Activated CD8-positive, alpha-beta memory T cell treated with anti-CD3 and anti-CD28 coated beads for 1 hour (primary cell): ENCODE results near the gene SMIM44.
"Not testable (repeated sequence)": the region's sequence is repeated elsewhere in the genome, so short reads cannot be mapped to it uniquely, and the experiment has no call there.

ENCODE experiments used
- DNase-seq, 2 donors: peaks; one replicate each; pipeline ENCODE4 v3.0.0-alpha.2; 2020; ENCODE audit warnings: low read depth in 1 of 2; ENCODE audit errors: extremely low read depth in 1 of 2

SMIM44 gene

DNA sequence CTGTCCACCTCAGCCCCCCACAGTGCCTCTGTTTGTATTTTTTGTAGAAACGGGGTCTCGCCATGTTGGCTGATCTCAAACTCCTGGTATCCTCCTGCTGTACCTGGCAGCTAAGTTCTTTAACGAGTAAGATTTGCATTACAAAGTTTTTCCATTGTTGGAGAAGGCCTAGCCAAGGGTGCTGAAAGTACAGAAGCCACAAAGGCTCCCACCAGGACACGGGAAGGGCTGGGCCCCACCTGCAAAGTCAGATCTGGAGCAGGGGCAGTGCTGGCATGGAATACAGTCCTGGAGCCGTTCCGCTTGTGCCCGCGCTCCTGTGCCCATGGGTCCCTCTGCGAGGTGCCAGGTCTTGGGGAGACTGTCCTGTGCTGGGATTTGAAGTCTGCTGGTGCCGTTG is 35.0 kb upstream of the SMIM44 start:
- DNase-seq = no peak

DNA sequence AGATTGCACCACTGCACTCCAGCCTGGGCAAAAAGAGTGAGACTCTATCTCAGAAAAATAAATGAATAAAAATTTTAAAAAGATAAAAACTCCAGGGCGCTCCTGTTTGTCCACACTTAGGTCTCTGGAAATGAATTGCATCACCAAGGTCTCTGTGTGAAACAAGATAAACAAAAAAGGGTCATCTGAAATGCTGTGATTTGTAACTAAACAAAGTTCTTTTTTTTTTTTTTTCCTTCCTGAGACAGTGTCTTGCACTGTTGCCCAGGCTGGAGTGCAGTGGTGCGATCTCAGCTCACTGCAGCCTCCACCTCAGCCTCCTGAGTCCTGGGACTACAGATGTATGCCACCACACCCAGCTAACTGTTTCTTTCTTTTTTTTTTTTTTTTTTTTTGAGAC is 34.4 kb upstream of the SMIM44 start:
- DNase-seq = no peak

DNA sequence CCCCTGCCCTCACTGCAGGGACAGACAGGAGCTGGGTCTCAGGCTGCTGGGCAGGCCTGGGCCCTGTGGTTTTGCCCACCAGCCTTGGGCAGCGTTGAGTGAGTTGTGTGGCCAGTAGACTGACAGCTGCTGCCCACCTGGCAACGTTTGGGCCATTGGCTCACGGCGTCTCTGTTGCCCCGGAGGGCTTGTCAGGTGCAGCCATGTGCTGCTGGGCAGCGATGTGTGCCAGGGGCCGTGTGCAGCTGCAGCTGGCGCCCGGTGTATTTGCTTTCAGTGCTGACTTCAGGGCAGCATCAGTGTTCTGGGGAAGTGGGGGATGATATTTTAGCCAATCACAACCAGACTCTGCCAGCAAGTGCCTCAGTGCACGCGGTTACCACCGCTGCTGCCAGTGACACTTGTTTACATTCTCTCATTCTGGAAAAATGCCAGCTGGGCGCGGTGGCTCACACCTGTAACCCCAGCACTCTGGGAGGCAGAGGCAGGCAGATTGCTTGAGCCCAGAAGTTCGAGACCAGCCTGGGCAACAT is 33.5 kb upstream of the SMIM44 start:
- peak in 1 of 2 donors; percentile 16 for DNase-seq

DNA sequence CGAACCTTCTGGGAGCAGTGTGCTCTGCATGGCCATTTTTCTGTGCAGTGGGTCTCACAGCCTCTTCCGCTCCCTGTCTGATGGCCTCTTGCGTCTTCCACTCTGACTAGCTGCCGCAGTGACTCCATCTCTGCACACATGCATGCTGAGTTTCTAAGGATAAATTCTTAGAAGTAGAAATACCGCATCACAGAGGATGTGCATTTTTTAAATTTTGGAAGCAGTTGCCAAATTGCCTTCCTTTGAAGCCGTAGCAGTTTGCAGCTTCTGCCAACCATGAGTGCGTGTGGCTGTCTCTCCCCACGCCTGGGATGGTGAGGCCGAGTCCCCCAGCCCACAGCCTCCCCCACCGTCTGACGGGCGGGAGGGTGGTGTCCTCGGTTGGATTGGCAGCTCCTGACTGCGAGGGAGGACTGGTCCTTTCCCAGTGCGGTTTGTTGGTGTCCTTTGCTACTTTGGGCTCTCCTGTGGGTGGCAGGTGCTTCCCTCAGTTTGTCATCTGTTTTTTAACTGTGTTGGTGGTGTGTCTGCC is 32.7 kb upstream of the SMIM44 start:
- DNase-seq = no peak

DNA sequence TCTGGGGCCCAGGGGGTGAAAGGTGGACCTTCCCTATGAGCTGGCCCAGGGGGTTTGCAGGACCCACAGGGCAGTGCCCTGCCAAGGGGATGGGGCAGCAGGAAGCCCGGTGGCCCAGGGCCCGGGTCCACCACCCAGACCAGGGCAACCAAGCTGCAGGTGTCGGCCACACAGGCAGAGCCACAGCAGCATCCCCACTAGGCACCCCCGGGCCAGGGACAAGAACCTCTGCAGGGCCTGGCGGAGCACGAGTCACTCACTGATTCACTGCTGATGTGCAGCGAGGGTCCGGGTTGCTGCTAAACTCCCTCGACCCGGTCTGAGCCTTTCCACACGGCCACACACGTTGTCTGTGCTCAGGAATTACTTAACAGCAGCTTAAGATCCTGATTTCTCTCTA is 31.7 kb upstream of the SMIM44 start:
- DNase-seq = no peak

DNA sequence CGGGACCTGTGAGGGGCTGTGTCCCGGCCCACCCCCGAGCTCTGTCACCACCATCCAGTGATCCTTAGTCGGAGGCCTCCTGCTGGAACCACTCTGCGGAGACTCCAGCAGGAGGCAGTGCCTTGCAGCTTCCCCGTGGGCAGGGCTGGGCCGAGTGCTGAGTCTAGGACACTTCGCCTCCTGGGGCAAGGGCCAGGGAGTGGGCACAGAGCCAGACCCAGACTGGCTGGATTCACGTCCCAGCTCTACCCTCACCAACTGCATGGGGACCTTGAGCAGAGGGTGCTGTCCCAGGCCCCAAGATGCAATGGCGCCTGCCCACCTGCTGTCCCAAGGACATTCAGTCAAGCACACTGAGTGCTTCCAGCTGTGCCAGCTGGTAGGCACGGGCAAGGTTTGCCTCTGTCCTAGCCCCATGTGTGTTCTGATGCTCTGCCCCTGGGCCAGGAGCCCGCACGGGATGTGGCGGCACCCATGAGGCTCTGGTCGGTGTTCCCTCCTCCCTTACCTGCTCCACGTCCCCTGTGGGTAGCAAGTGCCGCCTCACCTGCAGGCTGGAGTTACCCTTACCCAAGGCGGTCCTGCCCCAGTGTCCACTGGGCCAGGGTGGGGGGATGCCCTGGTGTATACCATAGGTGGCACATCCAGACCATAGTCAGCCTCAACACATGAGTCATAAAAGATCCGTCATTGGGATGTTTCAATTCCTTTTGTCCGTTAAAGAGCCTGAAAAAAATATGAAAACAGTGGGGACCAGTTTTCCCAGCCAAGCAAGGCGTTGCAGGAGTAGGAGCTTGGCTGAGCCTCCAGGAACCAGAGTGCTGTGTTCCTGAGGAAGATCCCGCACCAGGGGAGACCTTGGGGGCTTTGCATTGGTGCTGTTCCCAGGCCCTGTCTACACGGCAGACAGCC is 30.2 kb upstream of the SMIM44 start:
- DNase-seq = no peak

DNA sequence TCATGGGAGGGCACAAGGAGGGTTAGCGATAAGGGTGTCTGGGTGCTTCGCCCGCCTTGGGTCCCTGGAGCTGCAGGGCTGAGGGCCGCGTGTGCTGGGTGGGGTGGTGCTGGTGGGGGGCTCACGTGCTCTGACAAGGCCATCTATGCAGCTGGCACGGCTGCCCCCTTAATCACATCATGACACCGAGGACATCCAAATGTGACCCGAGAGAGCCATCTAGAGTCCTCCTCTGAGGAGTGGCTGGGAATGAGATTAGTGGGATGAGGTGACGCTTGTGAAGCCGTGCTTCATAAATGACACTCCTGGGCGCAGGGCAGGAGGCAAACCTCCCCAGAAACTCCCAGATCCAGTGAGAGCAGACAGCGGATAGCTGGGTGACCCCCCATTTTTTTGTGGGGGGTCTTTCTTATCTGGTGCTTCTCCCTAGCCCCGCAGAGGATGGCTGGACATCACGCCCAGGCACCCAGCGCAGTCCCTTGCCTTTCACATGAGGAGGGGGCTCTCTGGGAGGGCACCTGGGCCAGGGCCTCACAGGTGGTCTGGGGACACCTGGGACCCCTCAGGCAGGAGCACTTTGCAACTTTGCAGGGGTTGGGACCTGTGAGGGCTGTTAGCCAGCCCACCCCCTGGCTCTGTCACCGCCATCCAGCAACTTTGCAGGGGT is 29.5 kb upstream of the SMIM44 start:
- DNase-seq = no peak

DNA sequence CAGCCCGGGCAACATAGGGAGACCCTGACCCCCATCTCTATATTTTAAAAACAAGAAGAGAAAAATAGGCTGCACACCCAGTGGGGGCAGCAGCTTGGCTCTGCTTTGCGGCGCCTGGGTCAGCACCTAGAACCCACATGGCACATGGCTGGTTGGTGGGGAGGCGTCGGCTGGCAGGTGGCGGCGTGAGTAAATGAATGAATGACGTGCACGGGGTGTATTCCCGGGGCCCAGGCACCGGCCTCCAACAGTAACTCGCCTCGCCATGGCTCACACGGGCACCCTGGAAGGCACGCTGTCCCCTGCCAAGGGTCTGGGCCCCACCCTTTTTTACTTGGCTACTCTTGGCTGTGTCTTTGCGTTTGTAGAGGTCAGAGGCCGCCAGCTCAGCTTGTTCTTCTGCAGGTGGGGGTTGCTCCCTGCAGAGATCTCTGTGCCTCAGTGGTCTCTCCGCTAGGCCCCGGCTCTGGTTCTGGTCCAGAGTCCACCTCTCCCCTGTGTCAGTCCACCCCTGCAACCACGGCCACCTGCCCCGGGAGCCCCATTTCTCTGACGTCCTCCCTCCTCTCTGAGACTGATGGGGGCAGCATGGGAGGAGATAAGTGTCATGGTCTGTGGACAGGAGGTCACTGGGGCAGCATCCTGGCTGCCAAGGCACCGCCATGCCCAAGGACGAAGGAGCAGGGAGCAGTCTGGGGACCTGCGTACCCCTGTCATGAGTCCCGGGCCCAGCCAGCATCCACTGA is 28.4 kb upstream of the SMIM44 start:
- no peak for DNase-seq

DNA sequence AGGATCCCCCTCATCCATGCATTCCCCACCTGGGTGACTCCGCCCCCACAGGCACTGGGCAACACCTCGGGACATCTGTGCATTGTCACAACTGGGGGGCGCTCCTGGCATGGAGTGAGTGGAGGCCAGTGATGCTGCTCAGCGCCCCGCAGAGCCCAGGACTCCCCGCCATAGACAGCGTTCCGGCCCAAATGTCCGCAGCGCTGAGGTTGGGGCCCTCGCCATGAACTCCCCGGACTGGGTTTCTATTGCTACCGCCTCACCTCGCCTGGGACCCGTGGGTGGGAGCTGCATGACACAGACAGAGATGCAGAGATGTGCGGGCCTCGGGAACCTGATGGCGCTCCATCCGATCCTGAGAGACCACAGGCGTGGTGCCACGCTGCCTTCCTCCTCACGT is 27.5 kb upstream of the SMIM44 start:
- DNase-seq = no peak

DNA sequence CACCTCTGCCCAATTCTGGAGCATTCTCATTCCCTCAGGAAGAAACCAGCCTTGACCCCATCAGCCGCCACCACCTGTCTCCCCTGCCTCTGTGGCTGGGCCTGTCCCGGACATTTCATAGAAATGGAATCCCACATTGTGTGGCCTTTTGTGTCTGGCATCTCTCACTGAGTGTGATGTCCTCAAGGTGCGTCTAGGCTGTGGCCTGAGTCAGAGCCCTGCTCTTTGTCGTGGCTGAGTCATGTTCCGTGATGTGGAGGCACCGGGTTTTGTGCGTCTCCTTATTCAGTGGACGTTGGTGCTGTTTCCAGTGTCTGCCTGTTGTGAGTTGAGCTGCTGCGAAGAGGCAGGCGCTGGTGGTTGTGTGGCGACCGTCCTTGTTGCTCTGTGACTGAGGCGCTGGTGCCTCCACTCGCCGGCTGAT is 26.3 kb upstream of the SMIM44 start:
- DNase-seq = no peak

DNA sequence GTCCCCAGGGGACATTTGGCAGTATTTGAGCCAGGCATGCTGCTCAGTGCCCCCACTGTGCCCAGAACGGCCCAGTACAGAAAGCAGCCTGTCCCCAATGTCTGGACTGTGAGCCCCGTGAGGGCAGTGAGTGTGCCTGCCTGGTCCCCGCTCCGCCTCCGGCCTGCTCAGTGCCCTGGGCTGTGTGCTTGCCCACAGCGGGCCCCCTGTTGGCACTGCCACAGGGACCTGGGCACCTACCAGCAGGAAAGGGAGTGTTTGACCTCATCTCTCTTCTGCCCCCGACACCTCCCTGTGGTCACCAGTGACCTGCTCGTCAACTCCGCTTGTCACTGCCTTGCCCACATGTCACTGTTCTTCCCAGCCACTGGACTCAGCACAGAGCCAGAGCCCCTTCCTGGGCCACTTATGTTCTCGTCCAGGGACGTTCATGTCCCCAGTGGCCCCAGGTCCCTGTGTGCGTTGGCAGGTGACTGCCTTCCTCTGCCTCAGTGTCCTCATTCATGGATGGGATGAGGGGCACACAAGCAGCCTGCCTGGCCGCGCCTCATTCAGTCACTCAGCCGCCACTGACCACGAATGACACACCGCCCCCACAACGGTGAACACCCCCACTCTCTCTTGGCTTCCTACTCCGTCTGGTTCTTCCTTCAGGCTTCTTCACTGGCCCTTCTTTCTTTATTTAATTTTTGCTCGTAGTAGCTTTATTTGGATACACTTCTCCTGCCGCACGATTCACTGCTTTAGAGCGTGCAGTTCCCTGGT is 25.7 kb upstream of the SMIM44 start:
- no peak for DNase-seq

DNA sequence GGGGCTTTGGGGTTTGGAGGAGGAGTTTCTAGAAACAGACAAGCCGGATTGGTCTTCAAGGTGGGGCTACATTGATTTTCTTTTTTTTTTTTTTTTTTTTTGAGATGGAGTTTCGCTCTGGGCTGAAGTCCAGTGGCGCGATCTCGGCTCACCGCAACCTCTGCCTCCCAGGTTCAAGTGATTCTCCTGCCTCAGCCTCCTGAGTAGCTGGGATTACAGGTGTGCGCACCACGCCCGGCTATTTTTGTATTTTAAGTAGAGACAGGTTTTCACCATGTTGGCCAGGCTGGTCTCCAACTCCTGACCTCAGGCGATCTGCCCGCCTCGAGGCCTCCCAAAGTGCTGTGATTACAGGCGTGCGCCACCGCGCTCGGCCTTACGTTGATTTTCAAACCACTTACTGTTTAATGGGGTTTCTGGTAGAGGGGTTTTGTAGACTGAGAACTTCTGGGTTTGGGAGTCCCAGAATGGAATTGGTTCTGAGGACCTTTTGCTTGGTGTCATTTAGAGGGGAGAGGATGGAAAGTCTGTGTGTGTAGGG is 24.9 kb upstream of the SMIM44 start:
- not testable (repeated sequence) for DNase-seq

DNA sequence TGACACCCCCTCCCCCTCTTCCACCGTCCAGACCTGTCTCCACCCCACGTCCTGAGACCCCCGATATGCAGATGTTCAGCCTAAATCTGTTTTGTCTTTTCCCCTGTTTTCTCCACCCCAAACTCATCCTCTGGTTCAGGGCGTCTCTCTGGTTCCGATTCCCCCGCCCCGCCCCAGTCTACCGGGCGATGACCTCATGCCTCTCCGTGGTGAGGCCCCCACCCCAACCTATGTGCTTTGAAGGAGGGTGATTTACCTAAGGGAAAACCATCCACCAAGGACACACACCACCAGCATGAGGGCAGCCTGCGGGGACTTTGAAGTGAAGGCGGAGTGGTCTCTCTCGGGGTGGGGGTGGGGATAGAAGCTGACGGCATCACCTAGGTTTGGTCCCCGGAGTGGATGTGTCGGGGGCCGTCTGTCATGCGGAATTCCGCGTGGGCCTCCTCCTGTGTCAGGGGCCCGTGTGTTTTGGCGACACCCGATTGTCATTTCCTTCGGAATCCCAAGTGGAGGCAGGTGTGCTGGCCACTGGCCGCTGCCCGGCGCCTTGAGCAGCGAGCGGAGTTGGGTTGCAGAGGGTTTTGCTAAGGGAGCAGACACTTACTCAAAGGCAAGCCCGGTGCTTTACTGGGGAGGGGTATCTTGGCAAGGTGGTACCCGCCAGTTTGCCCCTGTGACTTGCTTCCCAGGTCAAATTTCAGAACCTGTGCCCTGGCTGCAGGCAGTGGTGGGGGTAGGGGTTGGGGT is 24.3 kb upstream of the SMIM44 start:
- peak in 1 of 2 donors; percentile 18 for DNase-seq

DNA sequence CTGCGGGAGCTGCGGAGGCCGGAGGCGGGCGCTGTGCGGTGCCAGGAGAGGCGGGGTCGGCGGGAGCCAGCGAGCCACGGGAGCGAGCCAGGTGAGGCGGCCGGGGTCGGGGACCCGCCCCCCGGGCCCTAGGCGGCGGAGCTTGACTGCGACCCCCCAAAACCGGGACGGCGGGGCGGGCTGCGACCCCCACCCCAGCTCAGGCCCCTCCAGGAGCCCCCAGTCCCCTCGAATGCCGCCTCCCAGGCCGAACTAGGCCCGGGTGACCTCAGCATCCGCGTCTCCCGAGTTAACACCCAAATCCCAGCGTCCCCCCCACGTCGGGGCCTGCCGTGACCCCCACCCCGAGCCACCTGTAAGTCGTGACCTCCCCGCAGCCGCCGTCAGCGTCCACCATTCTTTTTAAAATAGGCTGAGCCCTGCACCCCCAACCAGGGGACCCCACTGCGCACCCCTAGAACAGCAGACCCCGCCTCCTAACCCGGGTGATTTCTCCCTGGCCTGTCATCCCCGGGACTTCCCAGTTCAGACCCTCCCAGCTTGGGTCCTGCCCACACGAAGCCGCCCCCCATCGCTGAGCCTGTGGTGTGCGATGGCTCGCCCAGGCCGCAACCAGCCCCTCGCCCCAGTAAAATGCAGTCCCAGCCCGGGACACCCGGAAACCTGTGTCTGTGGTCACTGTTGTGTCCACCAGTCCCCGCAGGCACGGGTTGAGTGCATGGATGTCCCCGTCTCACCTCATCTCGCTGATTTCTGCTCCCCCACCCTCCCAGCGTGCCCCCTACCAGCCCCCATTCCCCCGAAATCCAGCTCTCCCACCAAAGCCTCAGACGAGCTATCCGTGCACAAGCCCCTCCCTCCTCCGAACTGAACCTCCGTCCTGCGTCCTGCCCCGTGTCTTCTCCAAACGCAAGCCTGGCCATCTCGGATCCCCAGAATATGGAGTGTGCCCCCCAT is 23.4 kb upstream of the SMIM44 start:
- no peak for DNase-seq

DNA sequence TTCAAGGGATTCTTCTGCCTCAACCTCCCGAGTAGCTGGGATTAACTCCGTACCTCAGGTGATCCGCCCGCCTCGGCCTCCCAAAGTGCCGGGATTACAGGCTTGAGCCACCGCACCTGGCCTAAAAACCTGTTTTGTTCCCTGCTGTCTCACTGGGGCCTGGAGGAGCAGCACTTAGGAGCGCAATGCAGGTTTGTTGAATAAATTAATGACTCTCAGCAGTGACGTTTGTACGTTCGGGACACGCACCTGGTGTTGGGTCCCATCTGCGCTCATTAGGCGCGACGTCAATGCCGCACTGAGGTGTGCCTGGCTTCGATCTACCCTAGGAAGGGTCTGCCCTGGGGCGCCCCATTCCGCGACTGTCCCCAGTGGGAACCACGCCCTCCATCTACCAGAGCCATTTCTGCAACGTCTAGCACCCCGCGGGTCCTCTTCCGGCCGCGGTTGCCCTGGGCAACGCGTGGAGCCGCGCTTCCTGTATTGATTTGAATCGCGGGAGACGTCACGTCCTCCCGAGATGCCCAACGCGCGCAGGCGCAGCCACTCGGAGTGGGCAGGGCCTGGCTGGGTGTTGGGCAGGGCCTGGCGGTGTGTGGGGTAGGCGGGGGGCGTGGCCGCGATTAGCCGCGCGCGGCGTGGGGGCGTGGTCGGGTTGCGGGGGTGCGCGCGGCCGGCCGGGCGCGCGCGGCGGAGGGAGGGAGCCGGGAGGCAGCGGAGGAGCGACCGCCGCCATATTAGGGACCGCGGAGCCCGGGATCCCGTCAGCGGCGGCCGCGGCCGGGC is 22.6 kb upstream of the SMIM44 start, which contains the start of gene FZR1:
TSS of gene FZR1 (plus strand) at position 714 of the 786 bp plus-strand sequence. CDS start 16,679 bp downstream, outside the sequence.
- peak; percentile 98 to 99 for DNase-seq

DNA sequence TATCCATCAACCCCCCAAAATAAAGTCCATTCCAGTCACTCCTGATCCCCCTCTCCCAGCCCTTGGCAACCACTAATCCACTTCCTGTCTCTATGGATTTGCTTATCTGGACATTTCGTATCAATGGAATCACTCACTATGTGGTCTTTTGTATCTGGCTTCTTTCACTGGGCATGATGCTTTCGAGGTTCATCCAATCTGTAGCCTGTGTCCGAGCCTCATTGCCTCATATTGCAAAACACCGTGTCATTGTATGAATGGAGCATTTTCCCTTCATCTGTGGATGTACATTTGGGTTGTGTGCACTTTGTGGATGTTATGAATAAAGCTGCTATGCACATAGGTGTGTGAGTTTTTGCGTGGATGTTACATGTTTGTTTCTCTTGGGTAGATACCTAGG is 21.5 kb upstream of the SMIM44 start:
- no peak for DNase-seq

DNA sequence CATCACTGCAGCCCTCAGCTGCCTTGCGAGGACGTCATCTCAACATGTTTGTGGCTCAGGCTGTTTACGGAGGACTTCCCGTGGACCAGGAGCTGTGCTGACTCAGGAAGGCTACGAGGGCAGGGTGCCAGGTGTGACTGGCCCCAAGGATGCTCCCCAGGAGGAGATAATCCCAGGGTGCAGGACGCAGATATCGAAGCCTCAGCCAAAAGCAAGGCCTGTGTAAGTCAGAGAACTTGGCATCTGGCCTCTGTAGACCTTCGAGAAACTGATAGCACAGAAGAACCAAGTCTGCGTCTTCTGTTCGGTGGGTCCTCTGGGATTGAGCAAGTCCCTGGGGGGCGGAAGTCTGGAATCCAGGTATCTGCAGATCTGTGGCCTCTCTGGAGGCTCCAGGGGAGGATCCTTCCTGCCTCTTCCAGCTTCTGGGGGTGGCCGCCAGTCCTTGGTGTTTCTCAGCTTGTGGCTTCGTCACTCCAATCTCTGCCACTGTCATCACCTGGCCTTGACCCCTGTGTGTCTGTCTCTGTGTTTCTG is 19.9 kb upstream of the SMIM44 start:
- no peak for DNase-seq
